ENCODE data around the gene HDAC4. TPM values are rescaled to one million over a fixed set of nuclear protein-coding genes. Genes with fewer than 3 reads are reported as not detected.
"Not testable (repeated sequence)": the region's sequence is repeated elsewhere in the genome, so short reads cannot be mapped to it uniquely, and the experiment has no call there.

HDAC4 gene
- total RNA-seq, 1 donor from 2014 or later = 65.7 TPM

- no peaks in the 10 kb centered on the region for H3K36me3 ChIP-seq
- H3K4me3 ChIP-seq = no peak overlapping the region
- peaks cover 0 to 23% of the 10 kb centered on the region in 2 donors for H3K4me1 ChIP-seq
- intact Hi-C loops (cut with DNase I) = no loop called here
- no peak for TF ChIP-seq CTCF (IDR thresholded peaks at IDR 0.05)
- peak in 1 of 2 donors; percentile 57 for DNase-seq (ENCODE audit: low spot score in 2 of 2)
- H3K27me3 ChIP-seq = no peaks in the 10 kb centered on the region
- H3K9me3 ChIP-seq = no peaks in the 10 kb centered on the region
- no peak overlapping the region for H3K27ac ChIP-seq
Observed at GRCh38 chr2:239282448-239283287, 118.2 kb downstream of the HDAC4 start.

GRCh38 chr2:239280296-239281017, 120.4 kb downstream of the HDAC4 start:
- peak; percentile 47 to 83 for DNase-seq (ENCODE audit: low spot score in 2 of 2)
- H3K27me3 ChIP-seq; intact Hi-C loops (cut with DNase I); H3K4me3 ChIP-seq; H3K9me3 ChIP-seq; H3K36me3 ChIP-seq: not testable (repeated sequence)
- Histone ChIP-seq H3K4me1 (peaks cover 11 to 29% of the 10 kb centered on the region in 2 donors), H3K27ac (peak overlapping the region; percentile 4 to 51)

GRCh38 chr2:239279508-239280295, 121.1 kb downstream of the HDAC4 start:
- DNase-seq (ENCODE audit: low spot score in 2 of 2) = peak in 1 of 2 donors; percentile 62

GRCh38 chr2:239278941-239279365, 121.9 kb downstream of the HDAC4 start:
- H3K36me3 ChIP-seq = no peaks in the 10 kb centered on the region
- DNase-seq (ENCODE audit: low spot score in 2 of 2) = peak in 1 of 2 donors; percentile 60
- H3K27me3 ChIP-seq = no peaks in the 10 kb centered on the region
- no peak overlapping the region for H3K4me3 ChIP-seq
- intact Hi-C loops (cut with DNase I) = loop anchor here (5.0 to 10.0 kb wide), 4 partner anchors 38 to 1072 kb away; no protein-coding TSS in a partner anchor
- peaks cover 13 to 32% of the 10 kb centered on the region in 2 donors for H3K4me1 ChIP-seq
- peak overlapping the region in 1 of 2 donors; percentile 4 for H3K27ac ChIP-seq
- no peaks in the 10 kb centered on the region for H3K9me3 ChIP-seq
- no peak for TF ChIP-seq CTCF (IDR thresholded peaks at IDR 0.05)

More at GRCh38 chr2:239279508-239280295, 121.1 kb downstream of the HDAC4 start:
- no peak for TF ChIP-seq CTCF (IDR thresholded peaks at IDR 0.05)
- intact Hi-C loops (cut with DNase I) = loop anchor here (5.0 to 10.0 kb wide), 4 partner anchors 38 to 1072 kb away; no protein-coding TSS in a partner anchor
- Histone ChIP-seq H3K27ac (peak overlapping the region; percentile 4 to 51), H3K27me3 (no peaks in the 10 kb centered on the region), H3K9me3 (no peaks in the 10 kb centered on the region), H3K36me3 (no peaks in the 10 kb centered on the region), H3K4me3 (no peak overlapping the region), H3K4me1 (peaks cover 13 to 29% of the 10 kb centered on the region in 2 donors)

GRCh38 chr2:239278361-239278760, 122.5 kb downstream of the HDAC4 start:
- no peak for TF ChIP-seq CTCF (IDR thresholded peaks at IDR 0.05)
- H3K27me3 ChIP-seq = no peaks in the 10 kb centered on the region
- intact Hi-C loops (cut with DNase I) = loop anchor here (5.0 to 10.0 kb wide), 4 partner anchors 39 to 1071 kb away; no protein-coding TSS in a partner anchor
- peaks cover 13 to 32% of the 10 kb centered on the region in 2 donors for H3K4me1 ChIP-seq
- H3K9me3 ChIP-seq = no peaks in the 10 kb centered on the region
- H3K4me3 ChIP-seq = no peak overlapping the region
- no peak for DNase-seq (ENCODE audit: low spot score in 2 of 2)
- H3K36me3 ChIP-seq = no peaks in the 10 kb centered on the region
- no peak overlapping the region for H3K27ac ChIP-seq
